Spleen (tissue), 7 donors: ENCODE results near the gene KLHL21.

Source experiments
- CTCF ChIP-seq, 11 experiments: fragments of 200-600 bp in 7 of 11; fragments of 450-650 bp in 4 of 11; sonication (generic) in 4 of 11; IDR thresholded peaks in 8 of 11; conservative IDR thresholded peaks in 3 of 11; 1 replicate in 7 of 11; 2 replicates in 4 of 11; pipeline versions ENCODE4 v1.4.0 to v1.8.0; 2016 to 2021; ENCODE audit warnings: antibody characterized with exemption in 11 of 11, inconsistent platforms in 4 of 11, mild to moderate bottlenecking in 1 of 11
- POLR2A ChIP-seq, 3 donors: fragments of 450-650 bp; IDR thresholded peaks; one replicate each; pipeline ENCODE4 v1.5.1; 2017; ENCODE audit warnings: antibody characterized with exemption in 3 of 3, mild to moderate bottlenecking in 1 of 3
- donor health status: DM: no; HTN: no; CAD: no; lungs with moderate emphysema.
- donor health status: DM: no; HTN: no; CAD: no.
- donor health status: DM: no; HTN: no; CAD: no.

GRCh38 chr1:6593810-6594209, 8.9 kb downstream of the KLHL21 start:
- TF ChIP-seq CTCF (IDR thresholded peaks at IDR 0.05 in 8 of 11, conservative IDR thresholded peaks at IDR 0.05 in 3 of 11) (no peak), POLR2A (IDR thresholded peaks at IDR 0.05) (no peak)
